Smooth muscle cell (in vitro differentiated cells): ENCODE measurements around the gene RGS19. TPM values are rescaled to one million over a fixed set of nuclear protein-coding genes. Genes with fewer than 3 reads are reported as not detected.
A peak's percentile ranks its signal among the peaks of the same experiment; 100 is the strongest.
"Not testable (repeated sequence)": the region's sequence is repeated elsewhere in the genome, so short reads cannot be mapped to it uniquely, and the experiment has no call there.

ENCODE experiments used
- DNase-seq: peaks from one replicate; lab custom pipeline; 2025; ENCODE audit not compliant: unreplicated experiment; lab: John Stamatoyannopoulos, UW
- H2AFZ ChIP-seq: fragments of 200-600 bp; sonication (generic); 2 replicates; pipeline ENCODE4 v1.6.0; 2016; ENCODE audit warnings: antibody characterized with exemption, low read depth, mild to moderate bottlenecking
- H3F3A ChIP-seq: fragments of 200-600 bp; sonication (generic); 2 replicates; pipeline ENCODE4 v1.6.0; 2017; ENCODE audit warnings: antibody characterized with exemption, low read depth
- H3K27ac ChIP-seq: fragments of 200-600 bp; sonication (generic); 2 replicates; pipeline ENCODE4 v1.5.1; 2016; ENCODE audit warnings: low read depth, mild to moderate bottlenecking
- H3K27me3 ChIP-seq: fragments of 200-600 bp; sonication (generic); 2 replicates; pipeline ENCODE4 v1.6.1; 2016; ENCODE audit warnings: low read depth, mild to moderate bottlenecking
- H3K36me3 ChIP-seq: fragments of 200-600 bp; sonication (generic); 2 replicates; pipeline ENCODE4 v1.5.1; 2016; ENCODE audit warnings: low read depth
- H3K4me1 ChIP-seq: fragments of 200-600 bp; sonication (generic); 2 replicates; pipeline ENCODE4 v1.5.1; 2016; ENCODE audit warnings: low read depth
- H3K4me2 ChIP-seq: fragments of 200-600 bp; sonication (generic); 2 replicates; pipeline ENCODE4 v1.6.0; 2016; ENCODE audit warnings: mild to moderate bottlenecking
- H3K4me3 ChIP-seq: fragments of 200-600 bp; sonication (generic); 2 replicates; pipeline ENCODE4 v1.5.1; 2016; ENCODE audit warnings: mild to moderate bottlenecking
- H3K79me2 ChIP-seq: fragments of 200-600 bp; sonication (generic); 2 replicates; pipeline ENCODE4 v1.6.0; 2016; ENCODE audit warnings: low read depth, mild to moderate bottlenecking
- H3K9ac ChIP-seq: fragments of 200-600 bp; sonication (generic); 2 replicates; pipeline ENCODE4 v1.6.0; 2016; ENCODE audit warnings: low read depth
- H3K9me3 ChIP-seq: fragments of 200-600 bp; sonication (generic); replicated peaks from 2 replicates; pipeline ENCODE4 v1.5.1; 2016; ENCODE audit warnings: low read depth
- H4K20me1 ChIP-seq: fragments of 200-600 bp; sonication (generic); 2 replicates; pipeline ENCODE4 v1.6.0; 2016; ENCODE audit warnings: low read depth
- CTCF ChIP-seq: fragments of 200-600 bp; sonication (generic); IDR thresholded peaks from 2 replicates; pipeline ENCODE4 v1.5.1; 2017; ENCODE audit warnings: borderline replicate concordance, mild to moderate bottlenecking, antibody characterized with exemption; ENCODE audit not compliant: insufficient read depth, poor library complexity, severe bottlenecking
- WGBS: methylation state at CpG from one replicate; pipeline ENCODE4 v1.1.7; 2016; ENCODE audit warnings: low lambda C conversion rate; 5-methylcytosine and 5-hydroxymethylcytosine counted together
- polyA plus RNA-seq: library from polyadenylated mRNA; unstranded; fragments of >200 nt; fragmentation: Nextera tagmentation; extraction: Ambion mirVana; gene quantifications from 2 replicates; pipeline ENCODE4 v1.2.1, GENCODE V29; 2016
- total RNA-seq: library from RNA; depleted of rRNA; stranded (reverse); fragments of >200 nt; gene quantifications from 2 replicates; pipeline ENCODE4 v1.2.3, GENCODE V29; 2014

RGS19 gene
- total and polyA plus RNA-seq, 2 experiments from 2014 or later, result 17.4 to 24.6 TPM

GRCh38 chr20:64119681-64120341, 40.5 kb upstream of the RGS19 start:
- H3K9me3 ChIP-seq, result no peaks in the 10 kb centered on the region
- no peaks in the 10 kb centered on the region for H4K20me1 ChIP-seq
- H3K4me2 ChIP-seq, result peak overlapping the region; percentile 65
- 74% methylated on average over 14 of the region's 14 CpGs for WGBS
- no peak overlapping the region for H3K4me3 ChIP-seq
- H3K36me3 ChIP-seq, result no peaks in the 10 kb centered on the region
- no peaks in the 10 kb centered on the region for H3K79me2 ChIP-seq
- H3K27ac ChIP-seq, result no peak overlapping the region
- H3K27me3 ChIP-seq, result peaks cover 30% of the 10 kb centered on the region
- H2AFZ ChIP-seq, result no peak overlapping the region
- DNase-seq, result no peak
- H3F3A ChIP-seq, result no peaks in the 10 kb centered on the region
- H3K9ac ChIP-seq, result no peak overlapping the region
- TF ChIP-seq CTCF, result no peak
- no peaks in the 10 kb centered on the region for H3K4me1 ChIP-seq

GRCh38 chr20:64119301-64119680, 40.0 kb upstream of the RGS19 start:
- Histone ChIP-seq H4K20me1 (no peaks in the 10 kb centered on the region), H3K9ac (no peak overlapping the region), H2AFZ (no peak overlapping the region), H3K4me2 (no peak overlapping the region), H3K27ac (no peak overlapping the region), H3F3A (no peaks in the 10 kb centered on the region), H3K36me3 (no peaks in the 10 kb centered on the region), H3K79me2 (no peaks in the 10 kb centered on the region), H3K27me3 (peaks cover 27% of the 10 kb centered on the region), H3K9me3 (no peaks in the 10 kb centered on the region), H3K4me1 (no peaks in the 10 kb centered on the region), H3K4me3 (no peak overlapping the region)
- 85% methylated on average over 8 of the region's 8 CpGs for whole genome bisulfite sequencing
- no peak for DNase-seq
- TF ChIP-seq CTCF, result no peak

- not testable (repeated sequence) for H3K27ac ChIP-seq
- WGBS, result 80% methylated on average over 1 of the region's 6 CpGs
These were observed 38.1 kb upstream of the RGS19 start for GRCh38 chr20:64117432-64117777.

GRCh38 chr20:64116541-64117431, 37.5 kb upstream of the RGS19 start:
- Histone ChIP-seq H3K27me3 (peaks cover 7% of the 10 kb centered on the region), H3K9ac (no peak overlapping the region), H4K20me1 (no peaks in the 10 kb centered on the region), H3K27ac (no peak overlapping the region), H3K79me2 (no peaks in the 10 kb centered on the region), H3K9me3 (no peaks in the 10 kb centered on the region), H3K4me2 (no peak overlapping the region), H3K36me3 (no peaks in the 10 kb centered on the region), H3K4me1 (no peaks in the 10 kb centered on the region), H2AFZ (no peak overlapping the region), H3F3A (no peaks in the 10 kb centered on the region), H3K4me3 (no peak overlapping the region)
- 90% methylated on average over 17 of the region's 17 CpGs for WGBS
- no peak for TF ChIP-seq CTCF
- DNase-seq, result no peak

More at GRCh38 chr20:64117432-64117777, 38.1 kb upstream of the RGS19 start:
- H3F3A ChIP-seq, H2AFZ ChIP-seq, H3K4me1 ChIP-seq, H3K9me3 ChIP-seq, H3K4me3 ChIP-seq, H3K36me3 ChIP-seq, H3K4me2 ChIP-seq, H3K79me2 ChIP-seq, H4K20me1 ChIP-seq, H3K9ac ChIP-seq, DNase-seq: not testable (repeated sequence)
- peaks cover 11% of the 10 kb centered on the region for H3K27me3 ChIP-seq
